Upper lobe of left lung (tissue), 6 donors: Measurements from ENCODE around the gene DNAJB8. TPM values are rescaled to one million over a fixed set of nuclear protein-coding genes. Genes with fewer than 3 reads are reported as not detected.
A peak's percentile ranks its signal among the peaks of the same experiment; 100 is the strongest.

ENCODE experiments used
- ATAC-seq, 2 donors: fragments of 200-7000 bp; cut with Tn5 transposase; one replicate each; pipeline ENCODE4 v1.9.1; 2022; ENCODE audit warnings: mild to moderate bottlenecking in 2 of 2, moderate library complexity in 2 of 2; ENCODE audit not compliant: low FRiP score in 2 of 2
- DNase-seq, 2 donors: peaks; one replicate each; pipeline ENCODE4 v3.0.0-alpha.2; 2019 to 2020
- H3K27ac ChIP-seq, 4 donors: fragments of 200-600 bp; sonication (generic); one replicate each; pipeline ENCODE4 v1.5.1; 2016 to 2019
- H3K27me3 ChIP-seq, 4 donors: fragments of 200-600 bp; sonication (generic); one replicate each; pipeline ENCODE4 v1.5.1; 2017 to 2019
- H3K36me3 ChIP-seq, 4 donors: fragments of 200-600 bp; sonication (generic); one replicate each; pipeline ENCODE4 v1.5.1; 2016 to 2019
- H3K4me1 ChIP-seq, 4 donors: fragments of 200-600 bp; sonication (generic); one replicate each; pipeline ENCODE4 v1.5.1; 2018 to 2019
- H3K4me3 ChIP-seq, 4 donors: fragments of 200-600 bp; sonication (generic); one replicate each; pipeline ENCODE4 v1.5.1; 2017 to 2019; ENCODE audit warnings: mild to moderate bottlenecking in 2 of 4, moderate library complexity in 1 of 4
- H3K9me3 ChIP-seq, 4 donors: fragments of 200-600 bp; sonication (generic); one replicate each; pipeline ENCODE4 v1.5.1; 2018 to 2019
- CTCF ChIP-seq, 6 experiments: fragments of 450-650 bp in 4 of 6; fragments of 200-600 bp in 2 of 6; sonication (generic) in 2 of 6; IDR thresholded peaks; one replicate each; pipeline ENCODE4 v1.5.1; 2016 to 2019; ENCODE audit warnings: antibody characterized with exemption in 6 of 6
- EP300 ChIP-seq, 4 donors: sonication (generic); formaldehyde crosslinking; IDR thresholded peaks; one replicate each; pipeline ENCODE4 v1.5.1; 2017; ENCODE audit warnings: antibody characterized with exemption in 4 of 4, control low read depth in 2 of 4
- POLR2A ChIP-seq, 4 donors: fragments of 450-650 bp; IDR thresholded peaks; one replicate each; pipeline ENCODE4 v1.5.1; 2016 to 2017; ENCODE audit warnings: antibody characterized with exemption in 4 of 4, mild to moderate bottlenecking in 2 of 4
- POLR2AphosphoS5 ChIP-seq, 2 donors: sonication (generic); formaldehyde crosslinking; IDR thresholded peaks; one replicate each; pipeline ENCODE4 v1.5.1; 2017; ENCODE audit warnings: antibody characterized with exemption in 2 of 2
- WGBS, 2 donors: methylation state at CpG; one replicate each; pipeline ENCODE4 v1.1.5; 2017 to 2018; 5-methylcytosine and 5-hydroxymethylcytosine counted together
- total RNA-seq, 6 donors: library from RNA; depleted of rRNA in 4 of 6; stranded (reverse); fragments of >200 nt in 4 of 6; gene quantifications; one replicate each; pipeline versions ENCODE4 v1.1.0 to v1.2.1, GENCODE V29; 2016 to 2021
- donor health status: DM: no; HTN: no; CAD: no; lungs with moderate emphysema.
- donor health status: DM: no; HTN: yes; CAD: no; lungs with severe emphysema.

Gene DNAJB8
- total RNA-seq, 6 donors from 2014 or later: not detected

DNA sequence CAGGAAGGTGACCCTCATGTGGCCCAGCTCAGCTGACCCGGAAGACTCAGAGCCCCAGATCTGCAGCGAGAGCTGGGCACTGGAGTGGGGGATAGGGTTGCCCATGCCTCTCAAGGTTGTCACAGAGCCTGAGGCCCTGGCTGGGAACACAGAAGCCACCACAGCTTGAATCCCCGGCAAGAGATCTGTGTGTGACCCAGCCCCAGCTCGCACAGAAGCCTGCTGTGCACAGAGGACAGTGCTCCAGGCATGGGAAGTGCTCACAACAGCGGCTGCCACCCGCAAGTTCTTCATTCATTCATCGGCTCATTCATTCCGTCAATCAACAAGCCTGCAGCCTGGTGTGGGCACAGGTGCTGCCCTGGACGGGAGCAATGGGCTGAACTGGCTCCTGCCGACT lies 36.4 kb downstream of the DNAJB8 start:
- H3K36me3 ChIP-seq: no peaks in the 10 kb centered on the region
- WGBS, 2 donors: 81 to 94% methylated on average over 6 to 10 of the region's 10 CpGs
- no peaks in the 10 kb centered on the region for H3K9me3 ChIP-seq
- H3K4me1 ChIP-seq: peaks cover 18 to 22% (median 18%) of the 10 kb centered on the region in 4 donors
- DNase-seq (peak in 1 of 2 donors; percentile 41), ATAC-seq (no peak)
- TF ChIP-seq POLR2AphosphoS5 (IDR thresholded peaks at IDR 0.05): no peak
- TF ChIP-seq POLR2A (IDR thresholded peaks at IDR 0.05): no peak
- no peak for TF ChIP-seq CTCF (IDR thresholded peaks at IDR 0.05)
- no peak for TF ChIP-seq EP300 (IDR thresholded peaks at IDR 0.05)
- H3K27me3 ChIP-seq: peaks cover 0 to 20% (median 8%) of the 10 kb centered on the region in 4 donors
- H3K4me3 ChIP-seq: no peak overlapping the region
- H3K27ac ChIP-seq: no peak overlapping the region

DNA sequence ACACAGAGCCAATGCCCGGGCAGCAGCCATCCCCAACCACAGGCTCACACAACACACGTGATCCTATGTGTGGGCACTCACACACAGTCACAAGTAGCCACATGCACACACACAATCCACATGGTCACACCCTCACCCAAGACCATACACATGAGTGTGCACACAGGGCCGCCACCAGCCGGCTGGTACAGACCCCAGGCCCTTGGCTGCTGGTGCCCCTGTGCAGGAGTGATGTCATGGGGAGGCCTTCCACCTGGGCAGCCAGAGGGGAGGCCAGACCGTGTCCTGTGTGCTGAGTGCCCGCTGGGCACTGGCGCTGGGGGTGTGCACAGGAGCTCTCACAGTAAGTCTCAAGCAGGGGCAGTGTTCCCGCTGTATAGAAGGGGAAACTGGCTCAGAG lies 36.9 kb downstream of the DNAJB8 start:
- no peak overlapping the region for H3K4me3 ChIP-seq
- DNase-seq: peak in 1 of 2 donors; percentile 58
- H3K27me3 ChIP-seq: peaks cover 0 to 20% (median 8%) of the 10 kb centered on the region in 4 donors
- no peaks in the 10 kb centered on the region for H3K9me3 ChIP-seq
- no peak for ATAC-seq
- TF ChIP-seq EP300 (IDR thresholded peaks at IDR 0.05) (no peak), POLR2A (IDR thresholded peaks at IDR 0.05) (no peak), CTCF (IDR thresholded peaks at IDR 0.05) (no peak), POLR2AphosphoS5 (IDR thresholded peaks at IDR 0.05) (no peak)
- peaks cover 18 to 22% (median 18%) of the 10 kb centered on the region in 4 donors for H3K4me1 ChIP-seq
- 96 to 97% methylated on average over 5 to 8 of the region's 8 CpGs for WGBS, 2 donors
- H3K36me3 ChIP-seq: no peaks in the 10 kb centered on the region
- H3K27ac ChIP-seq: no peak overlapping the region

DNA sequence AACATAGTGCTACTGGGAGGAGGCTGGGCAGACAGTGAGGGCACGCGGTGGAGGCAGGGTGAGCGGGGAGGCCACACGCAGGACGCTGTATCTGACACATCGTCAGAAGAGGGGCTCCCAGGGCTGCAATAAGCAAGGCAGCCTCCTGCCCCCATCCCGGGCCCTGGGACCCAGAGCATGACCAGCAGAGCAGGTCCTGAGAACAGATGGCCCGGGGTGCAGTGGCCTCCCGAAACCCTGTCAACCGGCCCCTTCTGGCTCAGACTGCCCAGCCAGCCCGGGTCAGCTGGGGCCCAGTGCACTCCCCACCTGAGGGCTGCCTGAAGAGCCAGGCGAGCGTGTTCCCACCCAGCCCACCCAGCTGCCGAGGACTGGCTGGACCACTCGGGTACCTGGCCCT lies 37.4 kb downstream of the DNAJB8 start:
- no peak overlapping the region for H3K4me3 ChIP-seq
- H3K4me1 ChIP-seq: peaks cover 18 to 22% (median 18%) of the 10 kb centered on the region in 4 donors
- no peak for ATAC-seq
- H3K27me3 ChIP-seq: peaks cover 0 to 20% (median 8%) of the 10 kb centered on the region in 4 donors
- DNase-seq: peak in 1 of 2 donors; percentile 70
- no peaks in the 10 kb centered on the region for H3K36me3 ChIP-seq
- 95 to 98% methylated on average over 9 to 10 of the region's 15 CpGs for WGBS, 2 donors
- H3K27ac ChIP-seq: no peak overlapping the region
- H3K9me3 ChIP-seq: no peaks in the 10 kb centered on the region
- no peak for TF ChIP-seq POLR2A (IDR thresholded peaks at IDR 0.05)
- no peak for TF ChIP-seq POLR2AphosphoS5 (IDR thresholded peaks at IDR 0.05)
- no peak for TF ChIP-seq EP300 (IDR thresholded peaks at IDR 0.05)
- no peak for TF ChIP-seq CTCF (IDR thresholded peaks at IDR 0.05)

DNA sequence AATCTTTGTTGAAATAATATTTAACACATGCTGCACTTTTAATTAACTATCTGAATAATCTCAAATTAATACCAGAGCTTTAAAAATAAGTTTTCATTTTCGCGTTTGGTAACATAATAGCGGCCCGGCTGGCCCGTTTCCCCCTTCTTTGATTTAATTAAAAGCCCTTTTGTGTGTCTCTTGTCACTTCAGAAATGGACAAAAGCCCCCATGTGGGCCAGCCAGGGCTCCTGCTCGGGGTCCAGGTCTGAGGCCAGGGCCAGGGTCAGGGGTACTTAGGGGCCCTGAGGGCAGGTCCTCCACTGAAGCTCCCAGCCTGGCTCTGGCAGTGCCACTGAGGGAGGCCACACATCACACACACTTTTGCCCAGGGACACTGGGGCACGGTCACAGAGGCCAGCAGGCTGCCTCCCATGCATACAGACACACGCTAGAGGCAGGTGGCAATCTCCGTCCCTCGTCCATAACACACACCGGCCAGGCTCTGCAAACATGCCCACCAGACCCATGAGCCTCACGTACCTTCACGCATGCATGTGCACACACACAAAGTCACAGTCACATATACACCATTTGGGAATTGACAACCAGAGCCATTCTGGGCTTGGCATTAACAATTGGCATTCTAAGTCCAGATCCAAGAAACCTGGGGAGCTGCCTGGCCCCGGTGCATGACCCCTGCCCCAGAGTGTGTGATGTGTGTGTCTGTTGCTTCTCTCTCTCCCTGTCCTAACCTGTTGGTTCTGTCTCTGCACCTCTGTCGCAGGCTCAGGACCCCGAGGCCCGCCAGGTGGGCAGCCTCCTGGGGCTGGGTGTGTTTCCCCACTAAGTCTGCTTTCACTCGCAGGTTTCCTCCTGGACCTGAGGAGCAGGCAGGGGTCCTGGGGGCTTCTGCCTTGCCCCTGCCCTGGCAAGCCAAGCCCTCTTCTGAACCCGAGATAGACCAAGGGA lies 38.5 kb downstream of the DNAJB8 start:
- H3K27me3 ChIP-seq: peaks cover 0 to 15% (median 8%) of the 10 kb centered on the region in 4 donors
- H3K27ac ChIP-seq: no peak overlapping the region
- H3K4me1 ChIP-seq: peaks cover 17 to 21% (median 17%) of the 10 kb centered on the region in 4 donors
- ATAC-seq (no peak), DNase-seq (peak in 1 of 2 donors; percentile 55)
- TF ChIP-seq POLR2A (IDR thresholded peaks at IDR 0.05) (no peak), EP300 (IDR thresholded peaks at IDR 0.05) (no peak), POLR2AphosphoS5 (IDR thresholded peaks at IDR 0.05) (no peak), CTCF (IDR thresholded peaks at IDR 0.05) (no peak)
- no peaks in the 10 kb centered on the region for H3K9me3 ChIP-seq
- no peak overlapping the region for H3K4me3 ChIP-seq
- WGBS, 2 donors: 93 to 94% methylated on average over 12 to 17 of the region's 19 CpGs
- no peaks in the 10 kb centered on the region for H3K36me3 ChIP-seq
